CD4-positive, alpha-beta T cell treated with Interleukin-21 for 1 hour (primary cell): ENCODE results near the gene CCDC127.

ENCODE experiments used
- DNase-seq: peaks from one replicate; pipeline ENCODE4 v3.0.0-alpha.2; 2020

CCDC127 gene

DNA sequence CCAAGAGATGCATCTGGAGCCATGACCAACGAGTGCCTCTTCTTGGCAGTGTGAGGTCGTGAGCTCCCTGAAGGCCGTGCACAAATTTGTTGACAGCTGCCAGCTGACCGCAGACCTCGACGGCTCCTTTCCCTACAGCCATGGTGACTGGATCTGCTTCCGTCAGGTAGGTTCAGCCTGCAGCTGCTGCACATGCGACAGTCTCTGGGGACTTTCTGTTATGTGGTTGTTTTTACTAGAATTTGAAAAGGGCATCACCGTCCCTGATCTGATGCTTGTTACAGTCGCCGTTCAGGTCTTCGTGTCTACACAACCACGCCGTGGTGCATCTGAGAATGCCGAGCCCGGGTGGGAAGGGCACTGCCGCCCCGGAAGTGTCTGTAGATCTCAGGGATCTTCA lies 63.1 kb downstream of the CCDC127 start:
- no peak for DNase-seq

DNA sequence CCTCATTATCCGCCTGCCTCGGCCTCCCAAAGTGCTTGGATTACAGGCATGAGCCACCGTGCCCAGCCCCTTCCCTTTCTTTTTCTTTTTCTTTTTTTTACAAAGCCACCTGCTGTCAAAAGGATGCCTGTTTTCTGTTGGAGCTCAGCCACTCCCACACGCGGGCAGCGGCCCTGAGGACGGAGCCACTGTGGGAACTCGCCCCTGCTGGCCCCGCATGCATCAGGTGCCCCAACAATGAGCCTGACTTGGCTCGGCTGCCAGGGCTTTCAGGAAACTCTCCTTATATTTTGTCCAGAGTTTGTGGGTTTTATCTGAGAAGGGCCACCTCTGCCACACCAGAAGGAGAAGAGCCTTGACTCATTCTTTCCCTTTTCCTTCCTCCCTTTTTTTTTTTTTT lies 63.7 kb downstream of the CCDC127 start:
- DNase-seq, result no peak

DNA sequence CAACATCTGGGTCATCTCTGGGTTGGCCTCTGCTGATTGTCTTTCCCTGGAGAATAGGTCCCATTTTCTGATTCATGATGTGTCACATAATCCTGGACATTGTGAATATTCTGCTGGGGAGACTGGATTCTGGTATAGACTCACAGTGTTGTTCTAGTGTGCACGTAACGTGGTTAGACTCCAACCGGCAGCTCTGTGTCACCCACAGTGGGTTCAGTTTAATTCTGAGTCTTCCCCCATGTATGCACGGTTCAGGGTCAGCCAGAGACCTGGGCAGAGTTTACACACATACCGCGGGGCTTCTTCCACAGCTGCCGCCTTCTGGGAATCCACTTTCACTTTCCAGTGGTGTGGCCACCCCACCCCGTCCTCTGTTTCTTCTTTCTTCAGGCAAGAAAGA lies 64.7 kb downstream of the CCDC127 start:
- DNase-seq, result no peak

DNA sequence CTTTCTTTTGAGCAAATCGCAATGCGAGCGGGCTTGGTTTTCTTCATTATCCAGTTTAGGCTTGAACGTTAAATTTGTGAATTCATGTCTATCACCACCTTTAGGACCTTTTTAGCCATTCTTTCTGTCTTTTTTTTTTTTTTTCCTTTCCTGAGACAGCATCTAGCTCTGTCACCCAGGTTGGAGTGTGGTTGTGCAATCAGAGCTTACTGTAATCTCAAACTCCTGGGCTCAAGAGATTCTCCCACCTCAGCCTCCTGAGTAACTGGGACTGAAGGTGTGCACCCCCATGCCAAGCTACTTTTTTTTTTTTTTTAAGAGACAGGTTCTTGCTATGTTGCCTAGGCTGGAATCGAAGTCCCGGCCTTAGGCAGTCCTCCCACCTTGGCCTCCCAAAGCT lies 65.9 kb downstream of the CCDC127 start:
- DNase-seq, result no peak

DNA sequence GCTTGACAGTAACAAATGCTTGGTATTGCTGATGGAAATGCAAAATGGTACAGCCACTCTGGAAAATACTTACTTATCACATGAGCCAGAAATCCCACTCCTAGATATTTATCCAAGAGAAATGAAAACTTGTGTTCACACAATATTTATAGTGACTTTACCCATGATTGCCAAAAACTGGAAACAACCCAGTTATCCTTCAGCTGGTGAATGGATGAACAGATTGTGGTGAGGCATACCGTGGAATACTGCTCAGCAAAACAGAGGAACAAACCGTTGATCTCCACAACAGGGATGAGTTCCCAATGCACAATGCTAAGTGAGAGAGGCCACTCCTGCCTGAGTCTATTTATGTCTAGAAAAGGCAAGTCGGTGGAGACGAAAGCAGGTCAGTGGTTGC lies 67.2 kb downstream of the CCDC127 start:
- DNase-seq, result no peak

DNA sequence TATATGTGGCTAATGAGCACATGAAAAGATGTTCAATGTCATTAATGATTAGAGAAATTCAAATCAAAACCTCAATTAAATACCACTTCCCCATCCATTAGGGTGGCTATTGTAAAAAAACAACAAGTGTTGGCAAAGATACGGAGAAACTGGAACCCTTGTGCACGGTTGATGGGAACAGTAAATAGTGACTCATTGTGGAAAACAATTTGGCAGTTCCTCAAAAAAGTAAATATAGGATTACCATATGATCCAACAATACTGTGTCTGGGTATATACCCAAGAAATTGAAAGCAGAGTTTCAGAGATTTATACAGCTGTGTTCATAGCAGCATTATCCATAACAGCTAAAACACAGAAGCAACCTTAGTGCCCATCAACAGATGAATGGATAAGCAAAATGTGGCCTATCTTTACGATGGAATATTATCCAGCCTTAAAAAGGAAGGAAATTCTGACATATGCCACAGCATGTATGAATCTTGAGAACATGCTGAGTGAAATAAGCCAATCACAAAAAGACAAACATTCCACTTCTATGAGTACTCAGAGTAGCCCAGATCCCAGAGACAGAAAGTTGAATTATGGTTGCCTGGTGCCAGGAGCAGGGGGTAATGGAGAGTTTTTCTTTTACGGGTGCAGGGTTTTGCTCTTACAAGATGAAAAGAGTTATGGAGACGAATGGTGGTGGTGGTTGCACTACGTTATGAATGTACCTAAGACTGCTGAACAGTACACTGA lies 68.0 kb downstream of the CCDC127 start:
- DNase-seq, result no peak

DNA sequence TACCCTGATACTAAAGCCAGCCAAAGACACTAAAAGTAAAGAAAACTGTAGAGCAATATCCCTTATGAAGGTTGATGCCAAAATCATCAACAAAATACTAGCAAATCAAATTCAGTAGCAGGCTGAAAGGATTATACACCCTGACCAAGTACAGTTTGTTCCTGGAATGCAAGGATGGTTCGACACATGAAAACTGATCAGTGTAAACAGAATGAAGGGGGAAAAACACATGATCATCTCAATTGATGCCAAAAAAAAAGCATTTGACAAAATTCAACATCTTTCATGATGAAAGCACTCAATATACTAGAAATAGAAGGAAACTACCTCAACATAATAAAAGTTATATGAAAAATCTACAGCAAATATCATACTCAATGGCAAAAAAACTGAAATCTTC lies 70.2 kb downstream of the CCDC127 start:
- DNase-seq, result no peak
